B cell (primary cell): ENCODE measurements around the gene HTR1D. TPM values are rescaled to one million over a fixed set of nuclear protein-coding genes. Genes with fewer than 3 reads are reported as not detected.

Experiments used
- ATAC-seq: fragments of 200-7000 bp; cut with Tn5 transposase; one replicate; pipeline ENCODE4 v1.10.0; 2021; ENCODE audit warnings: low read depth, mild to moderate bottlenecking, moderate number of reproducible peaks, moderate library complexity
- CTCF ChIA-PET: fragments of 350-600 bp; sonication (Branson Sonifier 250); formaldehyde crosslinking; loops from one replicate; lab custom pipeline; 2021; ENCODE audit warnings: antibody characterized with exemption, inconsistent platforms; lab: Charles Lee
- POLR2A ChIA-PET: fragments of 350-600 bp; sonication (Branson Sonifier 250); formaldehyde crosslinking; loops from one replicate; lab custom pipeline; 2021; ENCODE audit warnings: antibody characterized with exemption; lab: Charles Lee
- DNase-seq: peaks from one replicate; pipeline ENCODE4 v3.0.0; 2013
- H2AFZ ChIP-seq: 2 replicates; pipeline ENCODE4 v1.6.1; 2012; ENCODE audit warnings: mild to moderate bottlenecking, low read depth, low read length; ENCODE audit not compliant: insufficient read depth, poor library complexity, severe bottlenecking
- H3K27ac ChIP-seq, 2 donors: 1 replicate in 1 of 2; 2 replicates in 1 of 2; pipeline ENCODE4 v1.5.1; 2012 to 2013; ENCODE audit warnings: low read length in 2 of 2, mild to moderate bottlenecking in 2 of 2, moderate library complexity in 1 of 2
- H3K27me3 ChIP-seq, 4 experiments: fragments of 200-600 bp in 1 of 4; sonication (generic) in 1 of 4; replicated peaks in 1 of 4; 1 replicate in 2 of 4; 2 replicates in 2 of 4; pipeline versions ENCODE4 v1.6.1 to v1.7.0; 2013 to 2016; ENCODE audit warnings: low read length in 3 of 4, mild to moderate bottlenecking in 2 of 4, mixed read lengths in 1 of 4, moderate library complexity in 1 of 4; ENCODE audit not compliant: insufficient read depth in 4 of 4, control insufficient read depth in 3 of 4; ENCODE audit errors: control extremely low read depth in 1 of 4
- H3K36me3 ChIP-seq, 2 experiments: replicated peaks in 1 of 2; 1 replicate in 1 of 2; 2 replicates in 1 of 2; pipeline versions ENCODE4 v1.6.1 to v1.7.1; 2013; ENCODE audit warnings: low read length in 1 of 2; ENCODE audit not compliant: insufficient read depth in 2 of 2, control insufficient read depth in 1 of 2; ENCODE audit errors: control extremely low read depth in 1 of 2, extremely low read depth in 1 of 2
- H3K4me1 ChIP-seq, 2 donors: fragments of 200-600 bp in 1 of 2; sonication (generic) in 1 of 2; 1 replicate in 1 of 2; 2 replicates in 1 of 2; pipeline versions ENCODE4 v1.5.1 to v1.6.1; 2013 to 2017; ENCODE audit warnings: low read length in 2 of 2; ENCODE audit not compliant: control insufficient read depth in 2 of 2, insufficient read depth in 2 of 2
- H3K4me2 ChIP-seq: replicated peaks from 2 replicates; pipeline ENCODE3; 2012; ENCODE audit warnings: mild to moderate bottlenecking, low read depth, low read length; ENCODE audit not compliant: poor library complexity, severe bottlenecking
- H3K4me3 ChIP-seq, 5 experiments: fragments of 200-600 bp in 1 of 5; sonication (generic) in 1 of 5; 1 replicate in 3 of 5; 2 replicates in 2 of 5; pipeline versions ENCODE4 v1.5.1 to v1.7.0; 2011 to 2016; ENCODE audit warnings: low read length in 4 of 5, mild to moderate bottlenecking in 4 of 5, low read depth in 2 of 5, control low read depth in 1 of 5, moderate library complexity in 1 of 5; ENCODE audit not compliant: insufficient read depth in 1 of 5; ENCODE audit errors: control extremely low read depth in 1 of 5, extremely low read depth in 1 of 5
- H3K79me2 ChIP-seq: fragments of 200-600 bp; sonication (generic); one replicate; pipeline ENCODE4 v1.6.0; 2016; ENCODE audit warnings: low read length; ENCODE audit not compliant: control insufficient read depth, insufficient read depth
- H3K9ac ChIP-seq: fragments of 200-600 bp; sonication (generic); 2 replicates; pipeline ENCODE4 v1.6.1; 2017; ENCODE audit warnings: mild to moderate bottlenecking, low read length, moderate library complexity
- H3K9me3 ChIP-seq, 3 donors: one replicate each; pipeline versions ENCODE4 v1.6.1 to v1.7.1; 2013; ENCODE audit warnings: low read length in 2 of 3; ENCODE audit not compliant: control insufficient read depth in 2 of 3, insufficient read depth in 1 of 3; ENCODE audit errors: control extremely low read depth in 1 of 3
- H4K20me1 ChIP-seq: 2 replicates; pipeline ENCODE4 v1.6.0; 2012; ENCODE audit warnings: mild to moderate bottlenecking, low read length; ENCODE audit not compliant: insufficient read depth, control insufficient read depth, poor library complexity, severe bottlenecking
- H3K27ac Mint-ChIP-seq: one replicate; pipeline ENCODE4 v1.8.0; 2021; ENCODE audit warnings: mixed read lengths
- H3K27me3 Mint-ChIP-seq: one replicate; pipeline ENCODE4 v1.8.0; 2021; ENCODE audit warnings: mixed read lengths
- H3K4me1 Mint-ChIP-seq: one replicate; pipeline ENCODE4 v1.8.0; 2021; ENCODE audit warnings: mixed read lengths
- H3K4me3 Mint-ChIP-seq: one replicate; pipeline ENCODE4 v1.8.0; 2021; ENCODE audit warnings: mixed read lengths
- H3K9me3 Mint-ChIP-seq: one replicate; pipeline ENCODE4 v1.8.0; 2022; ENCODE audit warnings: mixed read lengths; ENCODE audit not compliant: insufficient read depth
- CTCF ChIP-seq: fragments of 200-600 bp; IDR thresholded peaks from one replicate; pipeline ENCODE4 v1.8.0; 2022; ENCODE audit warnings: antibody characterized with exemption, mild to moderate bottlenecking
- EZH2 ChIP-seq: IDR thresholded peaks from 2 replicates; pipeline ENCODE4 v1.6.1; 2012; ENCODE audit warnings: borderline replicate concordance, low read depth, mild to moderate bottlenecking, moderate library complexity, low read length; ENCODE audit not compliant: insufficient read depth, poor library complexity, severe bottlenecking
- WGBS: methylation state at CpG from one replicate; pipeline ENCODE4 v1.1.5; 2013; ENCODE audit warnings: missing lambda C conversion rate; ENCODE audit not compliant: insufficient coverage; 5-methylcytosine and 5-hydroxymethylcytosine counted together
- intact Hi-C: fragments of 100-400 bp; cut with micrococcal nuclease; formaldehyde crosslinking; loops from one replicate; pipeline ENCODE4 v1.10.0; 2022
- polyA plus RNA-seq: library from polyadenylated mRNA; depleted of rRNA; stranded (reverse); fragments of >200 nt; gene quantifications from 2 replicates; pipeline ENCODE4 v1.2.3, GENCODE V29; 2012
- total RNA-seq, 2 donors: library from RNA; stranded (reverse); fragments of 120-200 nt in 1 of 2; gene quantifications; 1 replicate in 1 of 2; 2 replicates in 1 of 2; pipeline versions ENCODE4 v1.2.3 to v1.2.4, GENCODE V29; 2013 to 2022

The HTR1D gene
- total and polyA plus RNA-seq, 2 donors (not counting 1 experiment from before 2014, with no cell fraction given), result not detected

GRCh38 chr1:23249787-23250454 is 32.6 kb upstream of the HTR1D start:
- H2AFZ ChIP-seq, result no peak overlapping the region
- H3K9me3 ChIP-seq, result no peaks in the 10 kb centered on the region
- no peaks in the 10 kb centered on the region for H3K9me3 Mint-ChIP-seq
- ATAC-seq, result no peak
- H3K36me3 ChIP-seq, result no peaks in the 10 kb centered on the region
- CTCF ChIA-PET, result no interaction called here
- H3K27ac ChIP-seq, result no peak overlapping the region
- H3K9ac ChIP-seq, result no peak overlapping the region
- POLR2A ChIA-PET, result no interaction called here
- no peaks in the 10 kb centered on the region for H3K27me3 Mint-ChIP-seq
- no peak overlapping the region for H3K4me2 ChIP-seq
- H3K4me3 Mint-ChIP-seq, result no peak overlapping the region
- intact Hi-C loops, result no loop called here
- H3K4me3 ChIP-seq, result no peak overlapping the region
- no peak for DNase-seq
- TF ChIP-seq CTCF (no peak), EZH2 (no peak)
- WGBS, result 92% methylated on average over 3 of the region's 6 CpGs
- H3K4me1 Mint-ChIP-seq, result no peaks in the 10 kb centered on the region
- no peak overlapping the region for H3K27ac Mint-ChIP-seq
- H3K4me1 ChIP-seq, result no peaks in the 10 kb centered on the region
- no peaks in the 10 kb centered on the region for H3K27me3 ChIP-seq
- no peaks in the 10 kb centered on the region for H3K79me2 ChIP-seq
- no peaks in the 10 kb centered on the region for H4K20me1 ChIP-seq

GRCh38 chr1:23247276-23247675 is 30.0 kb upstream of the HTR1D start:
- no peaks in the 10 kb centered on the region for H3K79me2 ChIP-seq
- intact Hi-C loops, result no loop called here
- H3K27me3 ChIP-seq, result peaks cover 0 to 3% (median 0%) of the 10 kb centered on the region in 4 experiments
- H3K9me3 ChIP-seq, result no peaks in the 10 kb centered on the region
- ChIA-PET POLR2A (no interaction called here), CTCF (no interaction called here)
- Mint-ChIP-seq H3K27me3 (peaks cover 3% of the 10 kb centered on the region), H3K4me3 (no peak overlapping the region), H3K9me3 (no peaks in the 10 kb centered on the region), H3K27ac (no peak overlapping the region), H3K4me1 (no peaks in the 10 kb centered on the region)
- no peak overlapping the region for H3K27ac ChIP-seq
- ATAC-seq, result no peak
- H3K36me3 ChIP-seq, result no peaks in the 10 kb centered on the region
- H3K4me1 ChIP-seq, result no peaks in the 10 kb centered on the region
- no peaks in the 10 kb centered on the region for H4K20me1 ChIP-seq
- no peak overlapping the region for H3K9ac ChIP-seq
- H3K4me2 ChIP-seq, result no peak overlapping the region
- H2AFZ ChIP-seq, result no peak overlapping the region
- DNase-seq, result no peak
- TF ChIP-seq EZH2, result no peak
- TF ChIP-seq CTCF, result no peak
- no peak overlapping the region for H3K4me3 ChIP-seq
- 95% methylated on average over 5 of the region's 6 CpGs for WGBS
